ENCODE data around the gene KLK15.

The KLK15 gene

GRCh38 chr19:50817941-50818858, 15.2 kb downstream of the KLK15 start:
- Histone ChIP-seq H2BK120ac (ENCODE audit: insufficient read depth, low read length, poor library complexity) (no peak overlapping the region), H3K36me3 (ENCODE audit: control insufficient read depth in 1 of 2, insufficient read depth in 2 of 2, low read length in 2 of 2) (no peaks in the 10 kb centered on the region), H3K9me3 (ENCODE audit: insufficient read depth, low read depth, low read length) (peaks cover 19% of the 10 kb centered on the region), H3K9ac (ENCODE audit: low read length) (no peak overlapping the region), H3K27ac (ENCODE audit: low read depth, low read length) (no peak overlapping the region), H3K79me2 (ENCODE audit: control insufficient read depth, insufficient read depth, low read length, poor library complexity) (no peaks in the 10 kb centered on the region), H3K79me1 (ENCODE audit: low read length) (no peaks in the 10 kb centered on the region), H2BK12ac (ENCODE audit: low read length) (no peak overlapping the region), H3K23ac (ENCODE audit: low read length) (no peak overlapping the region), H2BK5ac (ENCODE audit: low read depth, low read length, poor library complexity) (no peak overlapping the region), H3K18ac (ENCODE audit: low read length) (no peak overlapping the region), H4K8ac (ENCODE audit: low read depth, low read length) (no peak overlapping the region), H3K4me2 (ENCODE audit: low read length) (peak overlapping the region; percentile 57), H3K4me1 (ENCODE audit: control insufficient read depth in 1 of 2, insufficient read depth in 2 of 2, low read length in 2 of 2) (peaks cover 0 to 2% of the 10 kb centered on the region in 2 experiments), H3K4me3 (ENCODE audit: low read depth, low read length) (no peak overlapping the region), H3K27me3 (ENCODE audit: insufficient read depth, low read length) (peaks cover 27% of the 10 kb centered on the region), H3K14ac (ENCODE audit: low read length) (no peak overlapping the region), H2AK5ac (ENCODE audit: low read length) (no peak overlapping the region), H3K4ac (ENCODE audit: low read depth, low read length) (no peak overlapping the region), H4K12ac (ENCODE audit: low read depth, low read length) (no peak overlapping the region), H2AFZ (ENCODE audit: insufficient read depth, low read length, poor library complexity) (no peak overlapping the region), H4K91ac (ENCODE audit: low read depth, low read length) (no peak overlapping the region)
- no CpG with 5 or more reads among the region's 52 CpGs for WGBS (ENCODE audit: extremely low coverage, insufficient coverage, insufficient read length)
- no peak for DNase-seq

GRCh38 chr19:50815439-50815838, 17.9 kb downstream of the KLK15 start:
- Histone ChIP-seq H3K9me3 (ENCODE audit: insufficient read depth, low read depth, low read length) (peaks cover 19% of the 10 kb centered on the region), H3K27ac (ENCODE audit: low read depth, low read length) (no peak overlapping the region), H3K79me2 (ENCODE audit: control insufficient read depth, insufficient read depth, low read length, poor library complexity) (no peaks in the 10 kb centered on the region), H2BK12ac (ENCODE audit: low read length) (no peak overlapping the region), H3K9ac (ENCODE audit: low read length) (no peak overlapping the region), H3K4me1 (ENCODE audit: control insufficient read depth in 1 of 2, insufficient read depth in 2 of 2, low read length in 2 of 2) (peaks cover 0 to 2% of the 10 kb centered on the region in 2 experiments), H4K8ac (ENCODE audit: low read depth, low read length) (no peak overlapping the region), H3K36me3 (ENCODE audit: control insufficient read depth in 1 of 2, insufficient read depth in 2 of 2, low read length in 2 of 2) (no peaks in the 10 kb centered on the region), H3K79me1 (ENCODE audit: low read length) (no peaks in the 10 kb centered on the region), H3K23ac (ENCODE audit: low read length) (no peak overlapping the region), H2BK5ac (ENCODE audit: low read depth, low read length, poor library complexity) (no peak overlapping the region), H2BK120ac (ENCODE audit: insufficient read depth, low read length, poor library complexity) (no peak overlapping the region), H4K91ac (ENCODE audit: low read depth, low read length) (no peak overlapping the region), H4K12ac (ENCODE audit: low read depth, low read length) (no peak overlapping the region), H2AFZ (ENCODE audit: insufficient read depth, low read length, poor library complexity) (no peak overlapping the region), H3K18ac (ENCODE audit: low read length) (no peak overlapping the region), H3K4me2 (ENCODE audit: low read length) (no peak overlapping the region), H3K4me3 (ENCODE audit: low read depth, low read length) (no peak overlapping the region), H3K14ac (ENCODE audit: low read length) (no peak overlapping the region), H3K27me3 (ENCODE audit: insufficient read depth, low read length) (peaks cover 21% of the 10 kb centered on the region), H3K4ac (ENCODE audit: low read depth, low read length) (no peak overlapping the region), H2AK5ac (ENCODE audit: low read length) (no peak overlapping the region)
- no peak for DNase-seq
- no CpG with 5 or more reads among the region's 1 CpG for WGBS (ENCODE audit: extremely low coverage, insufficient coverage, insufficient read length)

- no peak overlapping the region for H2BK120ac ChIP-seq (ENCODE audit: insufficient read depth, low read length, poor library complexity)
- H4K8ac ChIP-seq (ENCODE audit: low read depth, low read length) = no peak overlapping the region
- H3K27ac ChIP-seq (ENCODE audit: low read depth, low read length) = no peak overlapping the region
- no CpG with 5 or more reads among the region's 5 CpGs for WGBS (ENCODE audit: extremely low coverage, insufficient coverage, insufficient read length)
- no peak overlapping the region for H3K18ac ChIP-seq (ENCODE audit: low read length)
- H3K4me1 ChIP-seq (ENCODE audit: control insufficient read depth in 1 of 2, insufficient read depth in 2 of 2, low read length in 2 of 2) = peaks cover 0 to 2% of the 10 kb centered on the region in 2 experiments
- H2BK5ac ChIP-seq (ENCODE audit: low read depth, low read length, poor library complexity) = no peak overlapping the region
- H2AK5ac ChIP-seq (ENCODE audit: low read length) = no peak overlapping the region
- H3K79me1 ChIP-seq (ENCODE audit: low read length) = no peaks in the 10 kb centered on the region
- H2BK12ac ChIP-seq (ENCODE audit: low read length) = no peak overlapping the region
- H3K14ac ChIP-seq (ENCODE audit: low read length) = no peak overlapping the region
- H4K12ac ChIP-seq (ENCODE audit: low read depth, low read length) = no peak overlapping the region
- H3K4me2 ChIP-seq (ENCODE audit: low read length) = no peak overlapping the region
- no peak overlapping the region for H2AFZ ChIP-seq (ENCODE audit: insufficient read depth, low read length, poor library complexity)
- no peak overlapping the region for H4K91ac ChIP-seq (ENCODE audit: low read depth, low read length)
- H3K9me3 ChIP-seq (ENCODE audit: insufficient read depth, low read depth, low read length) = peaks cover 19% of the 10 kb centered on the region
- no peaks in the 10 kb centered on the region for H3K79me2 ChIP-seq (ENCODE audit: control insufficient read depth, insufficient read depth, low read length, poor library complexity)
- H3K4ac ChIP-seq (ENCODE audit: low read depth, low read length) = no peak overlapping the region
- no peak overlapping the region for H3K9ac ChIP-seq (ENCODE audit: low read length)
- no peak for DNase-seq
- H3K4me3 ChIP-seq (ENCODE audit: low read depth, low read length) = no peak overlapping the region
- no peaks in the 10 kb centered on the region for H3K36me3 ChIP-seq (ENCODE audit: control insufficient read depth in 1 of 2, insufficient read depth in 2 of 2, low read length in 2 of 2)
- H3K27me3 ChIP-seq (ENCODE audit: insufficient read depth, low read length) = peaks cover 18% of the 10 kb centered on the region
- no peak overlapping the region for H3K23ac ChIP-seq (ENCODE audit: low read length)
Measured at GRCh38 chr19:50814883-50815282, 18.5 kb downstream of the KLK15 start.

GRCh38 chr19:50812474-50812873, 20.9 kb downstream of the KLK15 start:
- no peaks in the 10 kb centered on the region for H3K27me3 ChIP-seq (ENCODE audit: insufficient read depth, low read length)
- no peak overlapping the region for H3K9ac ChIP-seq (ENCODE audit: low read length)
- no peaks in the 10 kb centered on the region for H3K4me1 ChIP-seq (ENCODE audit: control insufficient read depth in 1 of 2, insufficient read depth in 2 of 2, low read length in 2 of 2)
- no peaks in the 10 kb centered on the region for H3K36me3 ChIP-seq (ENCODE audit: control insufficient read depth in 1 of 2, insufficient read depth in 2 of 2, low read length in 2 of 2)
- peaks cover 6% of the 10 kb centered on the region for H3K9me3 ChIP-seq (ENCODE audit: insufficient read depth, low read depth, low read length)
- no peak overlapping the region for H2AFZ ChIP-seq (ENCODE audit: insufficient read depth, low read length, poor library complexity)
- H3K18ac ChIP-seq (ENCODE audit: low read length) = no peak overlapping the region
- H2BK120ac ChIP-seq (ENCODE audit: insufficient read depth, low read length, poor library complexity) = no peak overlapping the region
- no peak overlapping the region for H4K12ac ChIP-seq (ENCODE audit: low read depth, low read length)
- no peak overlapping the region for H3K4me3 ChIP-seq (ENCODE audit: low read depth, low read length)
- H4K91ac ChIP-seq (ENCODE audit: low read depth, low read length) = no peak overlapping the region
- DNase-seq = no peak
- no peak overlapping the region for H3K23ac ChIP-seq (ENCODE audit: low read length)
- H2BK12ac ChIP-seq (ENCODE audit: low read length) = no peak overlapping the region
- no peaks in the 10 kb centered on the region for H3K79me2 ChIP-seq (ENCODE audit: control insufficient read depth, insufficient read depth, low read length, poor library complexity)
- no peaks in the 10 kb centered on the region for H3K79me1 ChIP-seq (ENCODE audit: low read length)
- no peak overlapping the region for H3K4me2 ChIP-seq (ENCODE audit: low read length)
- no peak overlapping the region for H3K14ac ChIP-seq (ENCODE audit: low read length)
- no peak overlapping the region for H3K27ac ChIP-seq (ENCODE audit: low read depth, low read length)
- no peak overlapping the region for H3K4ac ChIP-seq (ENCODE audit: low read depth, low read length)
- WGBS (ENCODE audit: extremely low coverage, insufficient coverage, insufficient read length) = no CpG with 5 or more reads among the region's 3 CpGs
- H2BK5ac ChIP-seq (ENCODE audit: low read depth, low read length, poor library complexity) = no peak overlapping the region
- H2AK5ac ChIP-seq (ENCODE audit: low read length) = no peak overlapping the region
- H4K8ac ChIP-seq (ENCODE audit: low read depth, low read length) = no peak overlapping the region

Data from trophoblast cell (in vitro differentiated cells and primary cell).